PC-3 (cell line): ENCODE measurements around the gene ZNF385C.

Experiments
- CTCF ChIP-seq: fragments of 300-600 bp; sonication (generic); conservative IDR thresholded peaks from 2 replicates; pipeline ENCODE4 v1.5.1; 2017; ENCODE audit warnings: antibody characterized with exemption, low read depth, mild to moderate bottlenecking, low read length
- EZH2 ChIP-seq: fragments of 300-600 bp; sonication (generic); IDR thresholded peaks from one replicate; pipeline ENCODE4 v1.6.1; 2017; ENCODE audit warnings: antibody characterized with exemption, mild to moderate bottlenecking, low read length; ENCODE audit not compliant: unreplicated experiment

GRCh38 chr17:41988418-41988817 is 109.9 kb downstream of the ZNF385C start:
- TF ChIP-seq CTCF: no peak
- no peak for TF ChIP-seq EZH2
